Testis (tissue), 2 donors: ENCODE results near the gene NHSL1.

ENCODE experiments used
- CTCF ChIP-seq, 3 experiments: fragments of 450-650 bp in 2 of 3; fragments of 200-600 bp in 1 of 3; sonication (generic) in 1 of 3; IDR thresholded peaks; one replicate each; pipeline ENCODE4 v1.5.1; 2016 to 2019; ENCODE audit warnings: antibody characterized with exemption in 3 of 3, mild to moderate bottlenecking in 2 of 3, moderate library complexity in 1 of 3
- POLR2A ChIP-seq: fragments of 450-650 bp; IDR thresholded peaks from one replicate; pipeline ENCODE4 v1.6.1; 2017; ENCODE audit warnings: antibody characterized with exemption, mild to moderate bottlenecking, moderate library complexity

- TF ChIP-seq CTCF (IDR thresholded peaks at IDR 0.05) = no peak
- TF ChIP-seq POLR2A = no peak
Observed at GRCh38 chr6:138524526-138524925, 25.2 kb upstream of the NHSL1 start.
